ENCODE measurements around the gene THSD7A. TPM values are rescaled to one million over a fixed set of nuclear protein-coding genes. Genes with fewer than 3 reads are reported as not detected.

The THSD7A gene
- total RNA-seq, 1 donor from 2014 or later = 0.35 TPM

DNA sequence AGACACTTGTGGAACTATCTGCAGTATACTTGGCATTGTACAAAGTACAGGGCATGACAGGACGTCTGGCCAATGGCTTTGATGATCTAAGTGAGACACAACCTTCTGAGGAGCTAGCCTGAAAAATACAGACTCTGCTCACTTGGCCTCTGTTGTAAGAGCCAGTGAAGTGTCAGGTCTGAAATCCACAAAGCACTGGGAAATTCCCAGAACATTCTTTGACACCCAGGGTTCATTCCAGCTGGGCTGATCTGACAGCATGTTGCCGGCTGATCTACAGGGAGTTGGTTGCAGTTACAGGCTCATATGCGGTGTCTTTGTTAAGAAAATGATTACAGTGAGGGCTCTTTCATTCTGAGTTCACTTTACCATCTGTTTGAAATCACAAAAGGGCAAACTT, 503.7 kb downstream of the THSD7A start:
- H3K36me3 Mint-ChIP-seq (ENCODE audit: low read depth) = no peaks in the 10 kb centered on the region
- no peaks in the 10 kb centered on the region for H3K27me3 Mint-ChIP-seq (ENCODE audit: low read depth)
- TF ChIP-seq, protein P1, sequence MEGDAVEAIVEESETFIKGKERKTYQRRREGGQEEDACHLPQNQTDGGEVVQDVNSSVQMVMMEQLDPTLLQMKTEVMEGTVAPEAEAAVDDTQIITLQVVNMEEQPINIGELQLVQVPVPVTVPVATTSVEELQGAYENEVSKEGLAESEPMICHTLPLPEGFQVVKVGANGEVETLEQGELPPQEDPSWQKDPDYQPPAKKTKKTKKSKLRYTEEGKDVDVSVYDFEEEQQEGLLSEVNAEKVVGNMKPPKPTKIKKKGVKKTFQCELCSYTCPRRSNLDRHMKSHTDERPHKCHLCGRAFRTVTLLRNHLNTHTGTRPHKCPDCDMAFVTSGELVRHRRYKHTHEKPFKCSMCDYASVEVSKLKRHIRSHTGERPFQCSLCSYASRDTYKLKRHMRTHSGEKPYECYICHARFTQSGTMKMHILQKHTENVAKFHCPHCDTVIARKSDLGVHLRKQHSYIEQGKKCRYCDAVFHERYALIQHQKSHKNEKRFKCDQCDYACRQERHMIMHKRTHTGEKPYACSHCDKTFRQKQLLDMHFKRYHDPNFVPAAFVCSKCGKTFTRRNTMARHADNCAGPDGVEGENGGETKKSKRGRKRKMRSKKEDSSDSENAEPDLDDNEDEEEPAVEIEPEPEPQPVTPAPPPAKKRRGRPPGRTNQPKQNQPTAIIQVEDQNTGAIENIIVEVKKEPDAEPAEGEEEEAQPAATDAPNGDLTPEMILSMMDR (IDR thresholded peaks at IDR 0.05) = no peak
- peaks cover 13% of the 10 kb centered on the region for H3K9me3 Mint-ChIP-seq (ENCODE audit: low read depth)
- no peak overlapping the region for H3K4me3 Mint-ChIP-seq (ENCODE audit: unreplicated experiment)
- peaks cover 23% of the 10 kb centered on the region for H3K4me1 Mint-ChIP-seq (ENCODE audit: low read depth)
- H3K27ac Mint-ChIP-seq (ENCODE audit: unreplicated experiment) = peak overlapping the region; percentile 9
- no peak for DNase-seq (ENCODE audit: low spot score)

DNA sequence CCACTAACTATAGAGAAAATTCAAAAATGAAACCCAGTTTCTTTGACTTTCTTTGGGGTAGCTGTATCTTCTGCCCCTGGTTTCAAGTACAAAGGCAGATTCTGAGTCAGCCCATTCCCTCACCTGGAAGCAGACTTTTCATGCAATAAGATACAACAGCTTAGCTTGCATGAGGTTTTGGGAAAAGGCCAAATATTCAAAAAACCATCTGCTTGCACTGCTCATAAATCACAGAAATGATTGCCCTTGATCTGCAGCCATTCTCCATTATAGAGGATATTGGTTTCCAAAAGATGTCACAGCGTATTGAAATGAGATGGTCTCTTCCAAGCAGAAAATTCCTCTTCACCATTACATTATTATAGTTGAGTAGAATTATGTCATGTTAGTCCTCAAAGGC, 504.4 kb downstream of the THSD7A start:
- Mint-ChIP-seq H3K4me1 (ENCODE audit: low read depth) (peaks cover 23% of the 10 kb centered on the region), H3K9me3 (ENCODE audit: low read depth) (peaks cover 13% of the 10 kb centered on the region), H3K36me3 (ENCODE audit: low read depth) (no peaks in the 10 kb centered on the region), H3K27me3 (ENCODE audit: low read depth) (no peaks in the 10 kb centered on the region), H3K27ac (ENCODE audit: unreplicated experiment) (no peak overlapping the region), H3K4me3 (ENCODE audit: unreplicated experiment) (no peak overlapping the region)
- TF ChIP-seq, protein P1 (IDR thresholded peaks at IDR 0.05) = no peak
- no peak for DNase-seq (ENCODE audit: low spot score)

Measured in chondrocyte (in vitro differentiated cells).